Right lobe of liver (tissue), 4 donors: ENCODE data around the gene STING1.

Source experiments
- POLR2A ChIP-seq: fragments of 450-650 bp; IDR thresholded peaks from one replicate; pipeline ENCODE4 v1.6.1; 2017; ENCODE audit warnings: antibody characterized with exemption, mild to moderate bottlenecking
- TF ChIP-seq, protein P1 (sequence below), 4 donors: fragments of 200-600 bp in 3 of 4; fragments of 450-650 bp in 1 of 4; IDR thresholded peaks; one replicate each; pipeline versions ENCODE4 v1.5.1 to v1.8.0; 2016 to 2022; ENCODE audit warnings: antibody characterized with exemption in 4 of 4, mild to moderate bottlenecking in 2 of 4
- donor health status: DM: no; HTN: no; CAD: no.
- donor health status: DM: no; HTN: no; CAD: no.
- donor health status: DM: no; HTN: yes; CAD: no.

DNA sequence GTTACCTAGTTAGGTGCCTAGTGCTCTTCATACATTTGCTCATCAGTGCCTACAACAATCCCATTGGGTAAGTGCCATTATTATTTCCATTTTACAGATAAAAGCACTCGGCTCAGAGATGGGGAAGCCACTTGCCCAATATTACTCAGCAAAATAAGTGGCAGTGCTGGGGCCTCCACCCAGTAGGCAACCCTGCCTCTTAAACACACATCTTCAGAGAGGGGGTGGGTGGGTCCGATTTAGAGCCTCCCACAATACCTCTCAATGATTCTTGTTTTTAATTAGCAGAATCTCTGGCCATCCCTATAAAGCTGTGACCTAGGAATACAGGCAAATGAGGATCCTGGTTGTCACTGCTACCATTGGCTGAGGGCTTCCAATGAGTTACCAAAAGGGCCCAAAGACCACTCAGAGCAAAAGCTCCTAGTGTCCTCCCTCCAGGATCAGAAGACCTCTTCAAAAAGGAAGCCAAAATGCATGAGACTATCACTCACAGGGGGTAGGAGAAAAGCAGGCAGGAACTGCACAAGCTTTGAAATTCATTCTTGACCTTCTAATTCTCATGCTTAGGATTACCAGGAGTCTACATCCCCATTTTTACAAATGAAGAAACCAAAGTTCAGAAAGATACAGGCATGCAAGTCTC is 42.5 kb upstream of the STING1 start:
- TF ChIP-seq, protein P1, sequence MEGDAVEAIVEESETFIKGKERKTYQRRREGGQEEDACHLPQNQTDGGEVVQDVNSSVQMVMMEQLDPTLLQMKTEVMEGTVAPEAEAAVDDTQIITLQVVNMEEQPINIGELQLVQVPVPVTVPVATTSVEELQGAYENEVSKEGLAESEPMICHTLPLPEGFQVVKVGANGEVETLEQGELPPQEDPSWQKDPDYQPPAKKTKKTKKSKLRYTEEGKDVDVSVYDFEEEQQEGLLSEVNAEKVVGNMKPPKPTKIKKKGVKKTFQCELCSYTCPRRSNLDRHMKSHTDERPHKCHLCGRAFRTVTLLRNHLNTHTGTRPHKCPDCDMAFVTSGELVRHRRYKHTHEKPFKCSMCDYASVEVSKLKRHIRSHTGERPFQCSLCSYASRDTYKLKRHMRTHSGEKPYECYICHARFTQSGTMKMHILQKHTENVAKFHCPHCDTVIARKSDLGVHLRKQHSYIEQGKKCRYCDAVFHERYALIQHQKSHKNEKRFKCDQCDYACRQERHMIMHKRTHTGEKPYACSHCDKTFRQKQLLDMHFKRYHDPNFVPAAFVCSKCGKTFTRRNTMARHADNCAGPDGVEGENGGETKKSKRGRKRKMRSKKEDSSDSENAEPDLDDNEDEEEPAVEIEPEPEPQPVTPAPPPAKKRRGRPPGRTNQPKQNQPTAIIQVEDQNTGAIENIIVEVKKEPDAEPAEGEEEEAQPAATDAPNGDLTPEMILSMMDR (IDR thresholded peaks at IDR 0.05): no peak
- no peak for TF ChIP-seq POLR2A
